ENCODE measurements around the gene SH3GLB1.
"Not testable (repeated sequence)": the region's sequence is repeated elsewhere in the genome, so short reads cannot be mapped to it uniquely, and the experiment has no call there.

SH3GLB1 gene

GRCh38 chr1:86704458-86704971 is at the start of gene SH3GLB1:
TSS of gene SH3GLB1 (plus strand) at chr1:86704576. CDS start at chr1:86704900, 324 bp downstream.
- DNase-seq (ENCODE audit: low read depth in 2 of 2): peak; percentile 78 to 82

GRCh38 chr1:86658381-86658780 is 46.0 kb upstream of the SH3GLB1 start:
- DNase-seq (ENCODE audit: low read depth in 2 of 2): not testable (repeated sequence)

GRCh38 chr1:86666368-86666767 is 38.0 kb upstream of the SH3GLB1 start:
- DNase-seq (ENCODE audit: low read depth in 2 of 2): no peak

- no peak for DNase-seq (ENCODE audit: low read depth in 2 of 2)
Measured at GRCh38 chr1:86687595-86687994, 16.8 kb upstream of the SH3GLB1 start.

GRCh38 chr1:86692641-86693040 is 11.7 kb upstream of the SH3GLB1 start:
- DNase-seq (ENCODE audit: low read depth in 2 of 2): no peak

GRCh38 chr1:86695400-86695799 is 9.0 kb upstream of the SH3GLB1 start:
- no peak for DNase-seq (ENCODE audit: low read depth in 2 of 2)

- DNase-seq (ENCODE audit: low read depth in 2 of 2): no peak
Measured at GRCh38 chr1:86696522-86696921, 7.9 kb upstream of the SH3GLB1 start.

GRCh38 chr1:86699186-86699585 is 5.2 kb upstream of the SH3GLB1 start:
- DNase-seq (ENCODE audit: low read depth in 2 of 2): no peak

- DNase-seq (ENCODE audit: low read depth in 2 of 2): no peak
Measured at GRCh38 chr1:86701731-86702130, 2.6 kb upstream of the SH3GLB1 start.

GRCh38 chr1:86702954-86703494 is 1.4 kb upstream of the SH3GLB1 start:
- not testable (repeated sequence) for DNase-seq (ENCODE audit: low read depth in 2 of 2)

- peak; percentile 8 to 11 for DNase-seq (ENCODE audit: low read depth in 2 of 2)
Measured at GRCh38 chr1:86703696-86704457, 499 bp upstream of the SH3GLB1 start.

GRCh38 chr1:86704972-86705664 is 742 bp downstream of the SH3GLB1 start:
- DNase-seq (ENCODE audit: low read depth in 2 of 2): peak; percentile 3 to 16

GRCh38 chr1:86705665-86705985 is 1.2 kb downstream of the SH3GLB1 start:
- DNase-seq (ENCODE audit: low read depth in 2 of 2): no peak

- DNase-seq (ENCODE audit: low read depth in 2 of 2): no peak
Measured at GRCh38 chr1:86706018-86706635, 1.8 kb downstream of the SH3GLB1 start.

GRCh38 chr1:86708920-86709319 is 4.5 kb downstream of the SH3GLB1 start:
- DNase-seq (ENCODE audit: low read depth in 2 of 2): no peak

- no peak for DNase-seq (ENCODE audit: low read depth in 2 of 2)
Measured at GRCh38 chr1:86712088-86712860, 7.9 kb downstream of the SH3GLB1 start.

- DNase-seq (ENCODE audit: low read depth in 2 of 2): no peak
Measured at GRCh38 chr1:86713477-86713876, 9.1 kb downstream of the SH3GLB1 start.

GRCh38 chr1:86714159-86714558 is 9.8 kb downstream of the SH3GLB1 start:
- no peak for DNase-seq (ENCODE audit: low read depth in 2 of 2)

- no peak for DNase-seq (ENCODE audit: low read depth in 2 of 2)
Measured at GRCh38 chr1:86714561-86715244, 10.3 kb downstream of the SH3GLB1 start.

- no peak for DNase-seq (ENCODE audit: low read depth in 2 of 2)
Measured at GRCh38 chr1:86718786-86719185, 14.4 kb downstream of the SH3GLB1 start.

- no peak for DNase-seq (ENCODE audit: low read depth in 2 of 2)
Measured at GRCh38 chr1:86731416-86731815, 27.0 kb downstream of the SH3GLB1 start.
